GM12878 (cell line): ENCODE results near the gene SPDYE3. TPM values are rescaled to one million over a fixed set of nuclear protein-coding genes. Genes with fewer than 3 reads are reported as not detected.
A peak's percentile ranks its signal among the peaks of the same experiment; 100 is the strongest.

ENCODE experiments used
- BCL3 ChIP-seq: IDR thresholded peaks from 2 replicates; pipeline ENCODE4 v1.6.1; 2011; ENCODE audit warnings: borderline replicate concordance, low read depth, mild to moderate bottlenecking, moderate library complexity, low read length; ENCODE audit not compliant: insufficient read depth, poor library complexity, severe bottlenecking
- CEBPZ ChIP-seq: fragments of 150-350 bp; IDR thresholded peaks from 2 replicates; pipeline ENCODE4 v1.6.1; 2016; ENCODE audit warnings: low read depth, low read length
- CHD1 ChIP-seq: IDR thresholded peaks from 2 replicates; pipeline ENCODE4 v1.6.1; 2012; ENCODE audit warnings: low read depth, low read length, improper control_type of control experiment
- EP300 ChIP-seq, 2 experiments: fragments of 150-350 bp in 1 of 2; IDR thresholded peaks; 2 replicates each; pipeline ENCODE4 v1.6.1; 2011 to 2012; ENCODE audit warnings: low read depth in 2 of 2, low read length in 2 of 2, borderline replicate concordance in 1 of 2, improper control_type of control experiment in 1 of 2, inconsistent platforms in 1 of 2; ENCODE audit not compliant: control insufficient read depth in 1 of 2
- ESRRA ChIP-seq: IDR thresholded peaks from 2 replicates; pipeline ENCODE4 v1.6.1; 2012; ENCODE audit warnings: mild to moderate bottlenecking, low read length, improper control_type of control experiment
- KDM1A ChIP-seq: fragments of 200-600 bp; sonication (generic); IDR thresholded peaks from 2 replicates; pipeline ENCODE4 v1.6.1; 2016; ENCODE audit warnings: borderline replicate concordance
- NFIC ChIP-seq: IDR thresholded peaks from 2 replicates; pipeline ENCODE4 v1.6.1; 2012; ENCODE audit warnings: low read depth, mild to moderate bottlenecking, inconsistent platforms, low read length, moderate library complexity
- PML ChIP-seq: IDR thresholded peaks from 2 replicates; pipeline ENCODE4 v1.6.1; 2012; ENCODE audit warnings: low read length, inconsistent platforms
- RB1 ChIP-seq: fragments of 450-650 bp; formaldehyde crosslinking; IDR thresholded peaks from 2 replicates; pipeline ENCODE4 v1.6.1; 2017; ENCODE audit warnings: mild to moderate bottlenecking, borderline replicate concordance
- RELA ChIP-seq: fragments of 450-650 bp; IDR thresholded peaks from 2 replicates; pipeline ENCODE4 v1.8.0; 2014; ENCODE audit warnings: borderline replicate concordance; ENCODE audit not compliant: partially characterized antibody
- SMC3 ChIP-seq: IDR thresholded peaks from 2 replicates; pipeline ENCODE4 v1.6.1; 2011; ENCODE audit warnings: low read length, improper control_type of control experiment, borderline replicate concordance
- USF1 ChIP-seq: IDR thresholded peaks from 2 replicates; pipeline ENCODE4 v1.6.1; 2011; ENCODE audit warnings: borderline replicate concordance, low read depth, mild to moderate bottlenecking, moderate library complexity, mixed read lengths, low read length; ENCODE audit not compliant: insufficient read depth; ENCODE audit errors: extremely low read length
- polyA plus RNA-seq, 11 experiments: library from polyadenylated mRNA; depleted of rRNA in 4 of 11; unstranded in 6 of 11; stranded (reverse) in 5 of 11; fragments of >200 nt; fragmentation: Nextera tagmentation in 4 of 11; fragmentation: Illumina TruSeq in 1 of 11; extraction: Ambion mirVana in 4 of 11; extraction: Trizol in 1 of 11; gene quantifications; 1 replicate in 1 of 11; 2 replicates in 10 of 11; pipeline versions ENCODE4 v1.2.1 to v1.2.3, GENCODE V29; 2011 to 2016; ENCODE audit warnings: inconsistent platforms in 2 of 11, missing spikeins in 2 of 11, low read depth in 1 of 11
- total RNA-seq, 4 experiments: library from RNA; depleted of rRNA in 3 of 4; stranded (reverse); fragments of >200 nt in 3 of 4; fragmentation: Illumina TruSeq in 1 of 4; extraction: Trizol in 1 of 4; gene quantifications; 2 replicates each; pipeline versions ENCODE4 v1.2.1 to v1.2.3, GENCODE V29; 2013 to 2021
- TF ChIP-seq, protein P1 (sequence below): fragments of 450-650 bp; IDR thresholded peaks from 2 replicates; pipeline ENCODE4 v1.6.1; 2017; ENCODE audit warnings: mild to moderate bottlenecking, low read depth, inconsistent platforms; ENCODE audit not compliant: poor library complexity, severe bottlenecking
- TF ChIP-seq, protein P2 (sequence below): IDR thresholded peaks from 2 replicates; pipeline ENCODE4 v1.6.1; 2011; ENCODE audit warnings: low read depth, mild to moderate bottlenecking, low read length, moderate library complexity, borderline replicate concordance; ENCODE audit errors: extremely low read depth
- TF ChIP-seq, protein P3 (sequence below), 3 experiments: IDR thresholded peaks in 2 of 3; conservative IDR thresholded peaks in 1 of 3; 2 replicates each; pipeline ENCODE4 v1.5.1; 2011; ENCODE audit warnings: low read depth in 3 of 3, low read length in 3 of 3, mild to moderate bottlenecking in 3 of 3, control low read depth in 2 of 3, moderate library complexity in 2 of 3, inconsistent platforms in 1 of 3, mixed read lengths in 1 of 3; ENCODE audit not compliant: control insufficient read depth in 2 of 3, insufficient read depth in 1 of 3; ENCODE audit errors: extremely low read depth in 1 of 3

The SPDYE3 gene
- total and polyA plus RNA-seq, 10 of the 15 experiments (the other 5 are each of a cell fraction or from before 2014, with no cell fraction given) = 0.03 to 9.4 (median 1.4) TPM; not detected in 4

DNA sequence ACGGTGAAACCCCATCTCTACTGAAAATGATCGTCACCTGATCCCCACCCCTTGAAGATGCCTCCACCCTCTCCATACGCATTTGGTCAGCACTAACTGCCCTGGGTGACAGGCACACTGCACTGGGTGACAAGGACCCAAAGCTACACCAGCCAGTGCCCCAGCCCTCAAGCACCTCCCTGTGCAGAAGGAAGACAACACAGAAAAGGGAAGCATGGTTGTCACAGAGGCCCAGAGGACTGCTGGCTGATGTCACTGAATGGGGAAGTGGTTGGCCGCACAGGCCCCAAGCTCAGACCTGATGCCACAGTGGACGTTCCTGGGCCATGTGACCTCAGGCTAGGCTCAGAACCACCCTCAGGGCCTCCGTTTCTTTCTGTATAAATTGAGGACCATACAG, 61.6 kb downstream of the SPDYE3 start (continued):
- TF ChIP-seq CEBPZ = no peak
- peak; percentile 86 for TF ChIP-seq USF1
- 0 out of 2 replicates have a peak, but pooled peaks have one; percentile 28 for TF ChIP-seq PML
- TF ChIP-seq, protein P1, sequence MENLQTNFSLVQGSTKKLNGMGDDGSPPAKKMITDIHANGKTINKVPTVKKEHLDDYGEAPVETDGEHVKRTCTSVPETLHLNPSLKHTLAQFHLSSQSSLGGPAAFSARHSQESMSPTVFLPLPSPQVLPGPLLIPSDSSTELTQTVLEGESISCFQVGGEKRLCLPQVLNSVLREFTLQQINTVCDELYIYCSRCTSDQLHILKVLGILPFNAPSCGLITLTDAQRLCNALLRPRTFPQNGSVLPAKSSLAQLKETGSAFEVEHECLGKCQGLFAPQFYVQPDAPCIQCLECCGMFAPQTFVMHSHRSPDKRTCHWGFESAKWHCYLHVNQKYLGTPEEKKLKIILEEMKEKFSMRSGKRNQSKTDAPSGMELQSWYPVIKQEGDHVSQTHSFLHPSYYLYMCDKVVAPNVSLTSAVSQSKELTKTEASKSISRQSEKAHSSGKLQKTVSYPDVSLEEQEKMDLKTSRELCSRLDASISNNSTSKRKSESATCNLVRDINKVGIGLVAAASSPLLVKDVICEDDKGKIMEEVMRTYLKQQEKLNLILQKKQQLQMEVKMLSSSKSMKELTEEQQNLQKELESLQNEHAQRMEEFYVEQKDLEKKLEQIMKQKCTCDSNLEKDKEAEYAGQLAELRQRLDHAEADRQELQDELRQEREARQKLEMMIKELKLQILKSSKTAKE = peak; percentile 37
- no peak for TF ChIP-seq SMC3
- peak; percentile 50 for TF ChIP-seq BCL3
- TF ChIP-seq KDM1A = no peak
- peak; percentile 81 to 87 for TF ChIP-seq EP300 (IDR thresholded peaks at IDR 0.05; ENCODE audit: borderline replicate concordance in 1 of 2, control insufficient read depth in 1 of 2, low read depth in 2 of 2, low read length in 2 of 2)
- TF ChIP-seq RB1 = no peak
- TF ChIP-seq RELA = peak; percentile 55
- TF ChIP-seq, protein P2, sequence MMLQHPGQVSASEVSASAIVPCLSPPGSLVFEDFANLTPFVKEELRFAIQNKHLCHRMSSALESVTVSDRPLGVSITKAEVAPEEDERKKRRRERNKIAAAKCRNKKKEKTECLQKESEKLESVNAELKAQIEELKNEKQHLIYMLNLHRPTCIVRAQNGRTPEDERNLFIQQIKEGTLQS = 0 out of 2 replicates have a peak, but pooled peaks have one; percentile 21
- TF ChIP-seq, protein P3, sequence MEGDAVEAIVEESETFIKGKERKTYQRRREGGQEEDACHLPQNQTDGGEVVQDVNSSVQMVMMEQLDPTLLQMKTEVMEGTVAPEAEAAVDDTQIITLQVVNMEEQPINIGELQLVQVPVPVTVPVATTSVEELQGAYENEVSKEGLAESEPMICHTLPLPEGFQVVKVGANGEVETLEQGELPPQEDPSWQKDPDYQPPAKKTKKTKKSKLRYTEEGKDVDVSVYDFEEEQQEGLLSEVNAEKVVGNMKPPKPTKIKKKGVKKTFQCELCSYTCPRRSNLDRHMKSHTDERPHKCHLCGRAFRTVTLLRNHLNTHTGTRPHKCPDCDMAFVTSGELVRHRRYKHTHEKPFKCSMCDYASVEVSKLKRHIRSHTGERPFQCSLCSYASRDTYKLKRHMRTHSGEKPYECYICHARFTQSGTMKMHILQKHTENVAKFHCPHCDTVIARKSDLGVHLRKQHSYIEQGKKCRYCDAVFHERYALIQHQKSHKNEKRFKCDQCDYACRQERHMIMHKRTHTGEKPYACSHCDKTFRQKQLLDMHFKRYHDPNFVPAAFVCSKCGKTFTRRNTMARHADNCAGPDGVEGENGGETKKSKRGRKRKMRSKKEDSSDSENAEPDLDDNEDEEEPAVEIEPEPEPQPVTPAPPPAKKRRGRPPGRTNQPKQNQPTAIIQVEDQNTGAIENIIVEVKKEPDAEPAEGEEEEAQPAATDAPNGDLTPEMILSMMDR (IDR thresholded peaks at IDR 0.05 in 2 of 3, conservative IDR thresholded peaks at IDR 0.05 in 1 of 3; ENCODE audit: control insufficient read depth in 2 of 3, extremely low read depth in 1 of 3, insufficient read depth in 1 of 3, low read depth in 3 of 3, low read length in 3 of 3) = no peak
- no peak for TF ChIP-seq NFIC
- no peak for TF ChIP-seq ESRRA
- no peak for TF ChIP-seq CHD1
